Parathyroid adenoma (tissue), 2 donors: ENCODE measurements around the gene TP53TG5.

ENCODE experiments used
- H2AFZ ChIP-seq: fragments of 300-600 bp; sonication (generic); one replicate; pipeline ENCODE4 v1.7.0; 2017; ENCODE audit warnings: antibody characterized with exemption, mild to moderate bottlenecking
- H3K27ac ChIP-seq: fragments of 300-600 bp; sonication (generic); one replicate; pipeline ENCODE4 v1.7.0; 2017
- H3K27me3 ChIP-seq: fragments of 300-600 bp; sonication (generic); one replicate; pipeline ENCODE4 v1.7.0; 2017; ENCODE audit warnings: low read length; ENCODE audit not compliant: control insufficient read depth, insufficient read depth
- H3K36me3 ChIP-seq: fragments of 300-600 bp; sonication (generic); one replicate; pipeline ENCODE4 v1.7.0; 2017; ENCODE audit warnings: low read length; ENCODE audit not compliant: control insufficient read depth, insufficient read depth
- H3K4me1 ChIP-seq: fragments of 300-600 bp; sonication (generic); one replicate; pipeline ENCODE4 v1.7.0; 2017; ENCODE audit warnings: control low read depth
- H3K4me2 ChIP-seq: fragments of 300-600 bp; sonication (generic); one replicate; pipeline ENCODE4 v1.7.0; 2017; ENCODE audit warnings: low read length
- H3K4me3 ChIP-seq: fragments of 300-600 bp; sonication (generic); one replicate; pipeline ENCODE4 v1.7.0; 2017; ENCODE audit warnings: low read depth, low read length
- H3K79me2 ChIP-seq: fragments of 300-600 bp; sonication (generic); one replicate; pipeline ENCODE4 v1.7.0; 2017; ENCODE audit warnings: control low read depth
- H3K9ac ChIP-seq: fragments of 300-600 bp; sonication (generic); one replicate; pipeline ENCODE4 v1.7.0; 2017; ENCODE audit warnings: mild to moderate bottlenecking
- H3K9me3 ChIP-seq: fragments of 300-600 bp; sonication (generic); one replicate; pipeline ENCODE4 v1.7.0; 2017; ENCODE audit warnings: low read length; ENCODE audit not compliant: control insufficient read depth
- TF ChIP-seq, protein P1 (sequence below): fragments of 300-600 bp; sonication (generic); IDR thresholded peaks from one replicate; pipeline ENCODE4 v1.7.0; 2017; ENCODE audit warnings: antibody characterized with exemption, mild to moderate bottlenecking
- donor health status: primary hyperparathyroidism.

Gene TP53TG5

GRCh38 chr20:45400346-45401031 is 22.4 kb upstream of the TP53TG5 start:
- Histone ChIP-seq H3K4me1 (no peaks in the 10 kb centered on the region), H3K9me3 (no peaks in the 10 kb centered on the region), H3K79me2 (no peaks in the 10 kb centered on the region), H3K4me3 (no peak overlapping the region), H3K9ac (no peak overlapping the region), H2AFZ (no peak overlapping the region), H3K36me3 (no peaks in the 10 kb centered on the region), H3K4me2 (no peak overlapping the region), H3K27ac (no peak overlapping the region), H3K27me3 (no peaks in the 10 kb centered on the region)
- TF ChIP-seq, protein P1, sequence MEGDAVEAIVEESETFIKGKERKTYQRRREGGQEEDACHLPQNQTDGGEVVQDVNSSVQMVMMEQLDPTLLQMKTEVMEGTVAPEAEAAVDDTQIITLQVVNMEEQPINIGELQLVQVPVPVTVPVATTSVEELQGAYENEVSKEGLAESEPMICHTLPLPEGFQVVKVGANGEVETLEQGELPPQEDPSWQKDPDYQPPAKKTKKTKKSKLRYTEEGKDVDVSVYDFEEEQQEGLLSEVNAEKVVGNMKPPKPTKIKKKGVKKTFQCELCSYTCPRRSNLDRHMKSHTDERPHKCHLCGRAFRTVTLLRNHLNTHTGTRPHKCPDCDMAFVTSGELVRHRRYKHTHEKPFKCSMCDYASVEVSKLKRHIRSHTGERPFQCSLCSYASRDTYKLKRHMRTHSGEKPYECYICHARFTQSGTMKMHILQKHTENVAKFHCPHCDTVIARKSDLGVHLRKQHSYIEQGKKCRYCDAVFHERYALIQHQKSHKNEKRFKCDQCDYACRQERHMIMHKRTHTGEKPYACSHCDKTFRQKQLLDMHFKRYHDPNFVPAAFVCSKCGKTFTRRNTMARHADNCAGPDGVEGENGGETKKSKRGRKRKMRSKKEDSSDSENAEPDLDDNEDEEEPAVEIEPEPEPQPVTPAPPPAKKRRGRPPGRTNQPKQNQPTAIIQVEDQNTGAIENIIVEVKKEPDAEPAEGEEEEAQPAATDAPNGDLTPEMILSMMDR, result no peak

DNA sequence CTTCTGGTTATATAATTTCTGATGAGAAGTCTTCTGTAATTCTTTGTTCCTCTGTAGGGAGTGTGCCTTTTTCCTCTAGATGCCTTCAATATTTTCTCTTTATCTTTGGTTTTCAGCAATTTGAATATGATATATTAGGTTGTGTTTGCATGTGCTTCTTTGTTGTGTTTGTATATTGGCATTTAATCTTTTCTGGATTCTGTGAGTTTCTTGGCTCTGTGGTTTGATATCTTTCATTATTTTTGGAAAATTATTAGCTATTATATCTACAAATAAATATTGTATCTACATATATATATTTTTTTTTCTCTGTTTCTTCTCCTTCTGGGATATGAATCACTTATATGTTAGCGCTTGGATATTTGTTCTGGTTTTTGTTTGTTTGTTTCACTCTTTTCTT is 20.9 kb upstream of the TP53TG5 start:
- no peak overlapping the region for H3K4me3 ChIP-seq
- H3K9ac ChIP-seq, result no peak overlapping the region
- no peaks in the 10 kb centered on the region for H3K4me1 ChIP-seq
- no peaks in the 10 kb centered on the region for H3K9me3 ChIP-seq
- TF ChIP-seq, protein P1, result no peak
- no peak overlapping the region for H3K27ac ChIP-seq
- H3K36me3 ChIP-seq, result no peaks in the 10 kb centered on the region
- H3K79me2 ChIP-seq, result no peaks in the 10 kb centered on the region
- H2AFZ ChIP-seq, result no peak overlapping the region
- no peak overlapping the region for H3K4me2 ChIP-seq
- no peaks in the 10 kb centered on the region for H3K27me3 ChIP-seq

- no peaks in the 10 kb centered on the region for H3K79me2 ChIP-seq
- TF ChIP-seq, protein P1, result no peak
These were observed 16.9 kb upstream of the TP53TG5 start for GRCh38 chr20:45395114-45395415.

DNA sequence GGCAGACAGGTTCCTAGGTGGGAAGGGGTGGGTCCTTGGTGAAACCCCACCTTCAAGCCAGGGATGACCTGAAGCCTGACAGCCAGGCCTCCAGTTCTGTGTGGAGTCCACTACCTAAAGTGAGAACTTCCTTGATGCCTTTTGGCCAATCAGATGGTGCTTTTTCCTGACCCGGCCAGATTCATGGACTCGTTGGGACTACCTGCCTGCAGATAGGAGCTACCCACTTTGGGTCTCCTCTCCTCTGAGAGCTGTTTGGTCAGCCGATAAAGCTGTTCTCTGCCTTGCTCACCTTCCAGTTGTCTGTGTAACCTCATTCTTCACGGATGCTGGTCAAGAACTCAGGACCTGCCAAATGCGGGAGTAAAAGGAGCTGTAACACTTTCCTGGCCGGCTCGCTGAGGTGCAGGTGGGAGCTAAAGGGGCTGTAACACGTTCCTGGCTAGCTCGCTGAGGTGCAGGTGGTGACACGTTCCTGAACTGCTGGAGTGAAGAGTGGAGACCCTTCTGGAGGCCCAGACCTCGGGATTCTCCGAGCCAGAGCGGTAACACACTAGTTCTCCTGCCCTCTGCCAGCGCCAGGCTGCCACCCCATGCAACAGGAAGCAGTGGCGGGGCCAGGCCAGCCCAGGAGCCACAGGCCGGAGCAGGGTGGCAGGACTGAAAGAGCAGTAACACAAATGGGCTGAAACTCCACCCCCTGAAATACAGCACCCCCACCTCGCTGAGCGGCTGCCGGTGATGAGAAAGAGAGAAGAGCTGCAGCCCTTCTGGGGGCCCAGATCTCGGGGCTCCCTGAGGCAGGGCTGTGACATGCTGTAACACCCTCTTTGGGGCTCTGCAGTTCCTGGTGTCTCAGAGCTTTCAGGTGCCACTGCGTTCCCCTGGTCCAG is 16.3 kb upstream of the TP53TG5 start:
- Histone ChIP-seq H3K36me3 (no peaks in the 10 kb centered on the region), H3K27ac (no peak overlapping the region), H3K4me1 (no peaks in the 10 kb centered on the region), H3K9ac (no peak overlapping the region), H3K4me3 (no peak overlapping the region), H3K4me2 (no peak overlapping the region), H3K27me3 (no peaks in the 10 kb centered on the region), H3K9me3 (no peaks in the 10 kb centered on the region), H2AFZ (no peak overlapping the region), H3K79me2 (no peaks in the 10 kb centered on the region)
- TF ChIP-seq, protein P1, result no peak

More at GRCh38 chr20:45395114-45395415, 16.9 kb upstream of the TP53TG5 start:
- Histone ChIP-seq H3K27ac (no peak overlapping the region), H3K4me1 (no peaks in the 10 kb centered on the region), H2AFZ (no peak overlapping the region), H3K27me3 (no peaks in the 10 kb centered on the region), H3K9me3 (no peaks in the 10 kb centered on the region), H3K4me3 (no peak overlapping the region), H3K9ac (no peak overlapping the region), H3K36me3 (no peaks in the 10 kb centered on the region), H3K4me2 (no peak overlapping the region)
